GM08714 (cell line): Measurements from ENCODE around the gene JARID2.

Experiments
- H3K4me3 ChIP-seq: fragments of 200-500 bp; sonication (Bioruptor generic); 2 replicates; pipeline ENCODE4 v1.5.1; 2014; ENCODE audit warnings: mild to moderate bottlenecking, low read length, inconsistent platforms
- ZNF274 ChIP-seq: IDR thresholded peaks from 2 replicates; pipeline ENCODE4 v1.6.1; 2012; ENCODE audit warnings: mild to moderate bottlenecking, low read depth, low read length

JARID2 gene

GRCh38 chr6:15330174-15330944 is 84.5 kb downstream of the JARID2 start:
- TF ChIP-seq ZNF274, result no peak
- 0 out of 2 replicates have a peak overlapping the region, but pooled peaks have one; percentile 25 for H3K4me3 ChIP-seq

GRCh38 chr6:15331143-15331542 is 85.3 kb downstream of the JARID2 start:
- peak overlapping the region; percentile 39; the same call in 1 of the 2 replicates for H3K4me3 ChIP-seq
- TF ChIP-seq ZNF274, result no peak

- no peak for TF ChIP-seq ZNF274
- H3K4me3 ChIP-seq, result peak overlapping the region; percentile 39; the same call in 1 of the 2 replicates
These were observed 85.9 kb downstream of the JARID2 start for GRCh38 chr6:15331629-15332251.

GRCh38 chr6:15332446-15332845 is 86.6 kb downstream of the JARID2 start:
- no peak for TF ChIP-seq ZNF274
- no peak overlapping the region for H3K4me3 ChIP-seq

- no peak for TF ChIP-seq ZNF274
- H3K4me3 ChIP-seq, result no peak overlapping the region
These were observed 89.5 kb downstream of the JARID2 start for GRCh38 chr6:15335385-15335784.

GRCh38 chr6:15335916-15336315 is 90.0 kb downstream of the JARID2 start:
- H3K4me3 ChIP-seq, result no peak overlapping the region
- TF ChIP-seq ZNF274, result no peak

GRCh38 chr6:15336900-15337560 is 91.2 kb downstream of the JARID2 start:
- TF ChIP-seq ZNF274, result no peak
- H3K4me3 ChIP-seq, result peak overlapping the region; percentile 19; the same call in 1 of the 2 replicates

- H3K4me3 ChIP-seq, result no peak overlapping the region; the same call in 1 of the 2 replicates
- TF ChIP-seq ZNF274, result no peak
These were observed 91.7 kb downstream of the JARID2 start for GRCh38 chr6:15337582-15337981.

- H3K4me3 ChIP-seq, result no peak overlapping the region
- TF ChIP-seq ZNF274, result no peak
These were observed 92.6 kb downstream of the JARID2 start for GRCh38 chr6:15338476-15338875.

GRCh38 chr6:15339081-15339480 is 93.2 kb downstream of the JARID2 start:
- no peak overlapping the region for H3K4me3 ChIP-seq
- no peak for TF ChIP-seq ZNF274

GRCh38 chr6:15340105-15340601 is 94.3 kb downstream of the JARID2 start:
- no peak overlapping the region for H3K4me3 ChIP-seq
- no peak for TF ChIP-seq ZNF274

GRCh38 chr6:15340775-15341174 is 94.9 kb downstream of the JARID2 start:
- TF ChIP-seq ZNF274, result no peak
- peak overlapping the region; percentile 36 for H3K4me3 ChIP-seq

- TF ChIP-seq ZNF274, result no peak
- peak overlapping the region; percentile 31 for H3K4me3 ChIP-seq
These were observed 95.6 kb downstream of the JARID2 start for GRCh38 chr6:15341311-15342001.

- no peak for TF ChIP-seq ZNF274
- H3K4me3 ChIP-seq, result no peak overlapping the region
These were observed 96.2 kb downstream of the JARID2 start for GRCh38 chr6:15342114-15342513.
